ENCODE measurements around the gene PITPNB.

DNA sequence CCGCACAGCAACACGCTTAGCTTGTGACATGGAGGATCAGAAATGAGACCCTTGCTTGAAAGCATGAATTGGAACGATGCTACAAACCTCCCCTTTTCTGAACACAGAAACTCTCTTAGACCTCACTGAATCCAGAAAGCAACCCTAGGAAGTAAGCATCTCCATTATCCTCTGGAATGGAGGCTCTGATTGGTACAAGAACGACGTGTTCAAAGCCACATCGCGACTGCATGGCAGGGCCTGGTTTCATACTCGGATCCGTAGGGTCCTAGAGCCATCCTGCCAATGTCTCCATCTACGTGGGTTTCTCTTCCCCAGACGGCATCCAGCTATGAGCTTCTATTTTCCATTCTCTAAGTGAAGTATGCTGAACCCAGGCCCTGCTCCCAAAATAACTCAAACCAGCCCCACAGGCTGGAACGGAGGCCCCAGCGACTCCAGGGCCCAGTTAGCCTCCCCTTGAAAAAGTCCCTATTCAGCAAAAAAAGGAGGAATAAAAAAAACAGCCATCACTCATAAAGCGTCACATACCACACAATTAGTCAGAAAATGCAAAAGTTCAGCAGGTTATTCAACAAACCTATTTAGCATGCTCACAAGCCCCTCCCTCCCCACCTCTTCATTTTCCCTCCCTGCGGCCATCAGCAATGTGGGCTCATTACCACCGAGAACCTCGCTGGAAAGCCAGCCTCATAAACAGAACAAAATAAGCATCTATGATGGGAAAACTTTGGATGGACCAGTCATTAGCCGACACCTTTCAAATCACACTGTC is 110.4 kb downstream of the PITPNB start:
- TF ChIP-seq CTCF (IDR thresholded peaks at IDR 0.05; ENCODE audit: low read length) = no peak
- no peak for TF ChIP-seq EZH2 (IDR thresholded peaks at IDR 0.05; ENCODE audit: borderline replicate concordance, low read length)
